Activated CD4-positive, alpha-beta memory T cell treated with anti-CD3 and anti-CD28 coated beads, Interleukin-2, amount 10 ng/mL, durations not matched to agents 7 days and 5 days (primary cell): ENCODE results near the gene ARFGAP3. TPM values are rescaled to one million over a fixed set of nuclear protein-coding genes. Genes with fewer than 3 reads are reported as not detected.

Experiments used
- CTCF ChIA-PET: fragments of 350-600 bp; sonication (Branson Sonifier 250); formaldehyde crosslinking; loops from one replicate; lab custom pipeline; 2021; ENCODE audit warnings: antibody characterized with exemption, inconsistent platforms; lab: Charles Lee
- POLR2A ChIA-PET: fragments of 350-600 bp; sonication (Branson Sonifier 250); formaldehyde crosslinking; loops from one replicate; lab custom pipeline; 2021; ENCODE audit warnings: antibody characterized with exemption; lab: Charles Lee
- DNase-seq: peaks from one replicate; pipeline ENCODE4 v3.0.0-alpha.2; 2020
- H3K27ac Mint-ChIP-seq: one replicate; pipeline ENCODE4 v1.8.0; 2021; ENCODE audit warnings: mild to moderate bottlenecking, mixed read lengths
- H3K27me3 Mint-ChIP-seq: one replicate; pipeline ENCODE4 v1.8.0; 2021; ENCODE audit warnings: mixed read lengths
- H3K36me3 Mint-ChIP-seq: one replicate; pipeline ENCODE4 v1.8.0; 2021; ENCODE audit warnings: low read depth, mixed read lengths
- H3K4me1 Mint-ChIP-seq: one replicate; pipeline ENCODE4 v1.8.0; 2021; ENCODE audit warnings: mixed read lengths
- H3K4me3 Mint-ChIP-seq: one replicate; pipeline ENCODE4 v1.8.0; 2021; ENCODE audit warnings: mild to moderate bottlenecking, mixed read lengths
- H3K9me3 Mint-ChIP-seq: one replicate; pipeline ENCODE4 v1.8.0; 2021; ENCODE audit warnings: mixed read lengths
- total RNA-seq, 2 experiments: library from RNA; stranded (reverse); gene quantifications; one replicate each; pipeline ENCODE4 v1.2.3, GENCODE V29; 2021

The ARFGAP3 gene
- total RNA-seq, 2 experiments from 2014 or later = 41.1 to 42.1 TPM

DNA sequence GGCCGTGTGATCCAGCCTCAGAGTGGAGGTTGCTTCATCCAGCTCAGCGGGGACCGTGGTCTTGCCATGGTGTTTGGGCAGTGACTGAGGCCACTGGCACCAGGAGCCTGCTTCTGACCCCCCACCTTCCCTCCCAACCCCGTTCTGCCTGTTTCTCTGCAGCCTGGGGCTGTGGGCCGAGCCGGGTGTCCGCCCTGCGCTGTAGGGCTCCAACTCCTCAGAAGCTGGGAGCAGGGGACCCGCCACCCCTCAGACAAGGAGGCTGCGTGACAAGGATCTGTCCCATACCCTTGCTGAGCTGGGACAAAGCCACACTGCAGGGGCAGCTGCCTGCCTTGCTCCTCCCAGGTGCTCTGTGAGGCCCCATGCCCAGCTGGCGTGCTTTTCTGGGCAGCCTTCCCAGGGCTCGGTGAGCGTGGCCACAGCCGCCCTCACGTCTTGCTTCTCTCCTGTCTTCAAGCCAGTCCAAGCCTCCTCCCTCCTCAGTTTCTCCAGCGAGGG, 11.7 kb upstream of the ARFGAP3 start:
- no peaks in the 10 kb centered on the region for H3K9me3 Mint-ChIP-seq
- peaks cover 3% of the 10 kb centered on the region for H3K4me1 Mint-ChIP-seq
- DNase-seq = no peak
- POLR2A ChIA-PET = interaction anchor here (1.1 to 1.3 kb wide), 2 partner anchors 30 to 254 kb away, joined by 3 read pairs; partner anchors contain the start of gene POLDIP3
- CTCF ChIA-PET = interaction anchor here (0.9 to 2.5 kb wide), 4 partner anchors 12 to 116 kb away, joined by 3 to 27 read pairs (median 8); partner anchors contain the start of gene ARFGAP3
- H3K27me3 Mint-ChIP-seq = no peaks in the 10 kb centered on the region
- peaks cover 13% of the 10 kb centered on the region for H3K36me3 Mint-ChIP-seq
- no peak overlapping the region for H3K4me3 Mint-ChIP-seq
- H3K27ac Mint-ChIP-seq = no peak overlapping the region

DNA sequence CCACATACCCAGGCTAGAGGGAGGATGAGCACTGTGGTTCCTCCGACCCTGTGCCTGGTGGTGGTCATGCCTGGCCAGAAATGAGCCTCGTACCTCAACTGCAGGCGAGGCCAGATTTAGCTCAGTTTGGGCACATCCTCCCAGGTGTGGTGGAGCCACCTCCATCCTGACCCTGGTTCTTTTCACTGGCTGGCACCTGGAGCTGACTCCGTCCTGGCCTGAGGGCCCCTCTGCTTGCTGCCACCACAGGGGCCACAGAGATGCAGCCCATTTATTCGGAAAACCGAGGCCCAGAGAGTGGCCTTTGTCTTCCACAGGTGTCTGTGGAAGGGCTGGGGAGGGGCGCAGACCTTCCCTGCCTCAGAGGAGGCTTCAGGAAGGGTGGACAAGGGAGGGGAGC, 9.0 kb upstream of the ARFGAP3 start:
- H3K9me3 Mint-ChIP-seq = peaks cover 5% of the 10 kb centered on the region
- H3K27me3 Mint-ChIP-seq = no peaks in the 10 kb centered on the region
- H3K27ac Mint-ChIP-seq = no peak overlapping the region
- DNase-seq = no peak
- peaks cover 14% of the 10 kb centered on the region for H3K36me3 Mint-ChIP-seq
- CTCF ChIA-PET = interaction anchor here (0.8 kb wide), 1 partner anchor 85 kb away, joined by 3 read pairs; no protein-coding TSS in a partner anchor
- H3K4me1 Mint-ChIP-seq = peaks cover 14% of the 10 kb centered on the region
- no peak overlapping the region for H3K4me3 Mint-ChIP-seq
- POLR2A ChIA-PET = no interaction called here

DNA sequence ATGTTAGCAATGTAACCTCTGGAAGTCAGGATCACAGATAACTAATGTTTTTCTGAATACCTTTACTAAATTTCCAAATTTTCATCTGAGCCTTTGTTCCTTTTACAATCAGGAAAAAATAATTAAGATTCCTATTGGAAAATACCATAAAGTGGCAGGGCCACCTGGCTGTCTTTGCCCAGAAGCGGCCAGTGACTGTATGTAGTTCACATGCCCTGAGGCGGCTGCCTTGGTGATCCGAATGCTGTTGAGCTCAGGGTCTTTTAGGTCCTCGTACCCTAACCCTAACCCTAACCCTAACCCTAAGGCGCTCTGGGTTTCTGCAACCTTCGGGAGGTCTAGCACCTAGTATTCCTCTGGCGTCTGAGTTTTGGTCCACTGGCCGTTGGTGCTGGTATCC, 8.5 kb upstream of the ARFGAP3 start:
- peaks cover 14% of the 10 kb centered on the region for H3K36me3 Mint-ChIP-seq
- H3K27me3 Mint-ChIP-seq = no peaks in the 10 kb centered on the region
- H3K4me3 Mint-ChIP-seq = no peak overlapping the region
- CTCF ChIA-PET = no interaction called here
- peaks cover 14% of the 10 kb centered on the region for H3K4me1 Mint-ChIP-seq
- peaks cover 5% of the 10 kb centered on the region for H3K9me3 Mint-ChIP-seq
- no peak overlapping the region for H3K27ac Mint-ChIP-seq
- DNase-seq = no peak
- POLR2A ChIA-PET = no interaction called here

DNA sequence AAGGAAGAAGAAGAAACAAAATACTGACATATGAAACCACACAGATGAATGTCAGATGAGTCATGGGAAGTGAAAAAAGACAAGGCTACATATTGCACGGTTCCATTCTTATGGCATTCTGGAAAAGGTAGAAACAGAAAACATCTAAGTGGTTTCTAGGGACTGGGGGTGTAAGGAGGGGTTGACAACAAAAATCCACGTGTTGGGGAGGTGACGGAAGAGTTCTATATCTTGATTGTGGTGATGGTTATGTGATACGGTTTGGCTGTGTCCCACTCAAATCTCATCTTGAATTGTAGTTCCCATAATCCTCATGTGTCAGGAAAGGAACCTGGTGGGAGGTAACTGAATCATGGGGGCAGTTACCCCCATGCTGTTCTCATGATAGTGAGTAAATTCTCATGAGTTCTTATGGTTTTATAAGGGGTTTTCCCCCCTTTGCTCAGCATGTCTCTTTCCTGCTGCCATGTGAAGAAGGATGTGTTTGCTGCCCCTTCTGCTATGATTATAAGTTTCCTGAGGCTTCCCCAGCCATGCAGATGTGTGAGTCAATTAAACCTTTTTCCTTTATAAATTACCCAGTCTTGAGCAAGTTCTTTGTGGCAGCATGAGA, 6.4 kb upstream of the ARFGAP3 start:
- POLR2A ChIA-PET = no interaction called here
- Mint-ChIP-seq H3K27me3 (no peaks in the 10 kb centered on the region), H3K4me1 (peaks cover 14% of the 10 kb centered on the region), H3K9me3 (peaks cover 5% of the 10 kb centered on the region), H3K4me3 (no peak overlapping the region), H3K36me3 (peaks cover 14% of the 10 kb centered on the region), H3K27ac (no peak overlapping the region)
- CTCF ChIA-PET = interaction anchor here (0.7 kb wide), 2 partner anchors 71 to 208 kb away, joined by 3 to 4 read pairs; no protein-coding TSS in a partner anchor
- no peak for DNase-seq

DNA sequence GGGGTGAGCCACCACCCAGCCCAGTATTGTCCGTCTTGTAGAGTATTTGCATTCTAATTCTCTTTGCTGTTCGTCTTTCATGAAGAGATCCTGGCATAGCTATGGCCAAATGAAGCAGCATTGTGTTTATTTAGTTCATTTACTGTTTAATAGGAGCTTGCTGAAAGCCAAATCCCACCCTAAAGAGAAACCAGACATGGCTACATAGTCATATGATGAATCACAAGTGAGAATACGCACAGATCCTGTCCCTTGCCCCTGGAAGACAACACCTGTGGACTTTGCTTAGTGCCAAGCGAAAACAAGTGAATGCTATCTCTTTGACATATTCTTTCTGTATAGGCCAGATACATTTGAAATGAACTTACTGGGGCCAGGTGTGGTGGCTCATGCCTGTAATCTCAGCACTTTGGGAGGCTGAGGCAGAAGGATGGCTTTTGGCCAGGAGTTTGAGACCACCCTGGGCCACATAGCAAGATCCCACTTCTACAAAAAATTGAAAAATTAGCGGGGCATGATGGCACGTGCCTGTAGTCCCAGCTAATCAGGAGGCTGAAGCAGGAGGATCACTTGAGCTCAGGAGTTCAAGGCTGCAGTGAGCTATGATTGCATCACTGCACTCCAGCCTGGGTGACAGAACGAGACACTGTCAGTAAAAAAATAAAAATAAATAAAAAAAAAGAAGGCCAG, 5.1 kb upstream of the ARFGAP3 start:
- Mint-ChIP-seq H3K27ac (no peak overlapping the region), H3K27me3 (no peaks in the 10 kb centered on the region), H3K36me3 (peaks cover 14% of the 10 kb centered on the region), H3K4me3 (no peak overlapping the region), H3K4me1 (peaks cover 12% of the 10 kb centered on the region), H3K9me3 (peaks cover 5% of the 10 kb centered on the region)
- DNase-seq = no peak
- ChIA-PET CTCF (interaction anchor here (0.7 kb wide), 1 partner anchor 175 kb away, joined by 3 read pairs; no protein-coding TSS in a partner anchor), POLR2A (interaction anchor here (0.9 kb wide), 1 partner anchor 20 kb away, joined by 3 read pairs; no protein-coding TSS in a partner anchor)

DNA sequence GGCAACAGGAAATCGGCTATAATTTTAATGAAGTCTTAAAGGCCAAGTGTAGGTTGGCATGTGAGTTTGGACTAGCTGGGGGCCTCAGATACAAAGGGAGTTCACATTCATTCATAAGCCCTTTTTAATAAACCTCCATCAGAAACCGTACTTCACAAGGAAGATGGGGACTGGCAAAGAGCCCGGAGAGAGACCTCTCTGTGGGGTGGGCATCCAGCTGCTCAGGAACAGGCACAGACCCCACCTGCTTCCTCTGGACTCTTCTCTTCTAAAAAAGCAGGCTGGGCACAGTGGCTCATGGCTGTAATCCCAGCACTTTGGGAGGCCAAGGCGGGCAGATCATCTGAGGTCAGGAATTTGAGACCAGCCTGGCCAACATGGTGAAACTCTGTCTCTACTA, 3.9 kb upstream of the ARFGAP3 start:
- POLR2A ChIA-PET = no interaction called here
- CTCF ChIA-PET = no interaction called here
- H3K4me3 Mint-ChIP-seq = no peak overlapping the region

DNA sequence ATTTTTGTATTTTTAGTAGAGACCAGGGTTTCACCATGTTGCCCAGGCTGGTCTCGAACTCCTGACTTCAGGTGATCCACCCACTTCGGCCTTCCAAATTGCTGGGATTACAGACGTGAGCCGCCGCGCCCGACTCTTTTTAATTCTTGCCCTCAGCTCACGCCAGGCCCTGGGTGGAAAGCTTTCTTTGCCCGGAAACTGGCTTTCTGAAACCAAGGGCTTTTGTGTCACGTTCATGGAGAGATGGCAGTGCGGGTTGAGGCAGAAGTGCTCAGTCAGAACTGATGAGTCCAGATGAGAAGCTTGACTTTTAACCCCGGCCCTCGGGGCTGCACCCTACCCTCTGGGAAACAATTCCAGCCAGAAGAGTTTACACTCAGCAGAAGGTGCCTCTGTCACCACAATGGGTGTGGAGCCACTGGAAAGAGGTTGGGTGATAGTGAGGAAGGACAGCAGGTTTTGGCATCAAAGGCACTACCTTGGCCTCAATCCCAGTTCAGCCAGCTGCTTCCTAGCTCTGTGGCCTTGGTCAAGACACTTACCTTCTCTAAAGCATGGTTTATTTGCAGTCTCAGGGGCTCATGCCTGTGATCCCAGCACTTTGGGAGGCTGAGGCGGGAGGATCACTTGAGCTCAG, 890 bp upstream of the ARFGAP3 start:
- ChIA-PET POLR2A (interaction anchor here (0.6 to 3.3 kb wide), 7 partner anchors 9 to 243 kb away, joined by 3 to 29 read pairs (median 4); partner anchors contain the start of genes PACSIN2 and POLDIP3), CTCF (interaction anchor here (1.4 to 5.1 kb wide), 2 partner anchors 10 to 176 kb away, joined by 3 to 27 read pairs; no protein-coding TSS in a partner anchor)
- H3K4me1 Mint-ChIP-seq = peaks cover 11% of the 10 kb centered on the region
- peaks cover 4% of the 10 kb centered on the region for H3K36me3 Mint-ChIP-seq
- DNase-seq = no peak
- no peak overlapping the region for H3K27ac Mint-ChIP-seq
- H3K4me3 Mint-ChIP-seq = no peak overlapping the region
- peaks cover 2% of the 10 kb centered on the region for H3K9me3 Mint-ChIP-seq
- H3K27me3 Mint-ChIP-seq = no peaks in the 10 kb centered on the region

More for the DNA sequence above, 3.9 kb upstream of the ARFGAP3 start:
- Mint-ChIP-seq H3K4me1 (peaks cover 15% of the 10 kb centered on the region), H3K27me3 (no peaks in the 10 kb centered on the region), H3K9me3 (peaks cover 5% of the 10 kb centered on the region), H3K36me3 (peaks cover 14% of the 10 kb centered on the region), H3K27ac (no peak overlapping the region)
- no peak for DNase-seq

DNA sequence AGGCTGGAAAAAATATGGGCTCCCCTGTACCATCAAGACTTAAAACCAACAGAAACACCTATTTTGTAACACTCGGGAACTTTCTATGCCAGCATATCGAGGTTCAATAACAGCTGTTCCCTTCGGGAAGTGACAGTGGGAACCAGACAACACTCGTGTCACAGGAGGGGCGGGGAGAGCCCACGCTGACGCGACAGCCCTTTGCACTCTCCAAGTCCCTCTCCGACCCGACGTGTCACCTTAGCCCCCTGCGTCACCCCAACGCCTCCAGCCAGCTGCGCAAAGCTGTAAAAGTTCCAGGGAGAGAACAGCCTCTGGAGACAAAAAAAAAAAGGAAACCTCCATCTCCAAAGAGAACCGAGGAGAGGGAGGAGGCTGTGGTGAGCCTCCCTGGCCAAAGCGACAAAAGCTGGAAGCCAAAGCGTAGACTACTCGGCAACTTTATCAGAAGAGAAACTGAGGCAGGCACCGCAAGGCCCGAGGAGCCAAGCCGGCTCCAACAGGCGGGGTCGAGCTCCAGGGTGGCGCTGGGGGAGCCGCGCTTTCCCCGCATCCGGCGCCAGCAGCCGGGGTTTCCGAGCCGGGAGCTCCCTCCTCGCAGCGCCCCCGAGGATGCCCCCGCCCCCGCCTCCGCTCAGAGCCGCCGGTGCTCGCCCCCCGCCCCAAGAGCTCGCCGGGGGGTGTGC, 751 bp downstream of the ARFGAP3 start:
- peaks cover 4% of the 10 kb centered on the region for H3K36me3 Mint-ChIP-seq

DNA sequence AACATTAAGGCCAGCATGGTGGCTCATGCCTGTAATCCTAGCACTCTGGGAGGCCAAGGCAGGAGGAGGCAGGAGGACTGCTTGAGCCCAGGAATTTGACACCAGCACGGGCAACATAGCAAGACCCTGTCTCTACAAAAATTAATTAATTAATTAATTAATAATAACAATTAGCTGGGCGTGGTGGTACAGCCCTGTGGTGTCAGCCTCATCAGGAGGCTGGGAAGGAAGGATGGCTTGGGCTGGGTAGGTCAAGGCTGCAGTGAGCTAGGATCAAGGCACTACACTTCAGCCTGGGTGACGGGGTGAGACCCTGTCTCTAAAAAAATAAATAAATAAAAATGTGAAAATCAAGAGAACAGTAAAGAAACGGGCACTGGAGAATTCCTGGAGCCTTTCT, 1.4 kb downstream of the ARFGAP3 start:
- peaks cover 7% of the 10 kb centered on the region for H3K4me1 Mint-ChIP-seq
- H3K36me3 Mint-ChIP-seq = peaks cover 4% of the 10 kb centered on the region
- POLR2A ChIA-PET = interaction anchor here (1.0 to 3.3 kb wide), 9 partner anchors 9 to 332 kb away, joined by 3 to 29 read pairs (median 5); partner anchors contain the start of genes CYB5R3, PACSIN2, POLDIP3 and TTLL12
- CTCF ChIA-PET = interaction anchor here (1.3 to 5.1 kb wide), 2 partner anchors 12 to 107 kb away, joined by 5 to 27 read pairs; no protein-coding TSS in a partner anchor
- peak overlapping the region; percentile 81 for H3K4me3 Mint-ChIP-seq
- H3K9me3 Mint-ChIP-seq = no peaks in the 10 kb centered on the region
- H3K27ac Mint-ChIP-seq = peak overlapping the region; percentile 86
- no peaks in the 10 kb centered on the region for H3K27me3 Mint-ChIP-seq
- no peak for DNase-seq

More for the DNA sequence above, 751 bp downstream of the ARFGAP3 start:
- ChIA-PET CTCF (interaction anchor here (0.8 to 5.1 kb wide), 4 partner anchors 12 to 236 kb away, joined by 3 to 27 read pairs (median 4); no protein-coding TSS in a partner anchor), POLR2A (interaction anchor here (0.6 to 3.3 kb wide), 16 partner anchors 9 to 331 kb away, joined by 3 to 29 read pairs (median 3); partner anchors contain the start of genes CYB5R3, PACSIN2, POLDIP3 and TTLL12)
- DNase-seq = peak; percentile 70
- H3K4me3 Mint-ChIP-seq = peak overlapping the region; percentile 81
- no peaks in the 10 kb centered on the region for H3K9me3 Mint-ChIP-seq
- H3K27ac Mint-ChIP-seq = peak overlapping the region; percentile 86
- H3K4me1 Mint-ChIP-seq = peaks cover 7% of the 10 kb centered on the region
- no peaks in the 10 kb centered on the region for H3K27me3 Mint-ChIP-seq

DNA sequence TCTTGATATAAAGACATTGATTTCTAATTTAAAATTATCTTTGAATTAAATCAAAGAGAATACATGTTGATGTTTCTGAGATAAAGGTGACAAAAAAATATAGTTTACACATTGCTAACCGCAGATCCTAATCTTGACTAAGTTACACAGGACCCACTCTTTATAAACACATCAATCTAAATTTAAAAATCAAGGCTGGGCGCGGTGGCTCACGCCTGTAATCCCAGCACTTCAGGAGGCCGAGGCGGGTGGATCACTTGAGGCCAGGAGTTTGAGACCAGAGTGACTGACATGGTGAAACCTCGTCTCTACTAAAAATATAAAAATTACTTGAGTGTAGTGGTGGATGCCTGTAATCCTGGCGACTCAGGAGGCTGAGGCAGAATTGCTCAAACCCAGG, 1.9 kb downstream of the ARFGAP3 start:
- H3K9me3 Mint-ChIP-seq = no peaks in the 10 kb centered on the region
- peaks cover 7% of the 10 kb centered on the region for H3K4me1 Mint-ChIP-seq
- peaks cover 4% of the 10 kb centered on the region for H3K36me3 Mint-ChIP-seq
- ChIA-PET POLR2A (no interaction called here), CTCF (interaction anchor here (5.1 kb wide), 1 partner anchor 13 kb away, joined by 27 read pairs; no protein-coding TSS in a partner anchor)
- no peaks in the 10 kb centered on the region for H3K27me3 Mint-ChIP-seq
- no peak for DNase-seq
- H3K4me3 Mint-ChIP-seq = peak overlapping the region; percentile 22
- no peak overlapping the region for H3K27ac Mint-ChIP-seq

DNA sequence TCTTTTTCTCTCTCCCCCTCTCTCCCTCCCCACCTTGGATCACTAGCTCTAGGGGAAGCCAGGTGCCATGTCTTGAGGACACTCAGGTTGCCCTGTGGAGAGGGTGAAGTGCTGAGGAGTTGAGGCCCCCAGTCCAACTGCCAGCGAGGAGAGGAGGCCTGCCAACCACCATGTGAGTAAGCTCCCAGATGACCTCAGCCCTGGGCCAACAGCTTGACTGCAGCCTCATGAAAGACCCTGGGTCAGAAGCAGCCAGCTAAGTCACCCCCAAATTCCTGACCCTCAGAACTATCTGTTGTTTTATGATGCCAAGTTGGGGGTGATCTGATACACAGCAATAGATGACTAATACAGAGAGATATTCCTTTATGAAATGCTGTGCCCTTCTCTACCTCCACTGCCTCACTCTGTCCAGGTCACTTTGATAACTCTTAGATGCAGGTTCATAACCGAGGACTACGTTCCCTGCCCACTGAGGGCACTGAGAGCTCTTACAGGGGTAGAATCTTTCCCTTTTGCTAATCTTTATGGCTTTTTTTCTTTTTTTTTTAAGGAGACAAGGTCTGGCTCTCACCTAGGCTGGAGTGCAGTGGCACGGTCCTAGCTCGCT, 8.0 kb downstream of the ARFGAP3 start:
- Mint-ChIP-seq H3K27me3 (no peaks in the 10 kb centered on the region), H3K36me3 (peaks cover 23% of the 10 kb centered on the region), H3K4me1 (peaks cover 4% of the 10 kb centered on the region), H3K4me3 (no peak overlapping the region), H3K9me3 (no peaks in the 10 kb centered on the region), H3K27ac (no peak overlapping the region)
- ChIA-PET CTCF (no interaction called here), POLR2A (interaction anchor here (1.0 kb wide), 1 partner anchor 18 kb away, joined by 3 read pairs; no protein-coding TSS in a partner anchor)
- DNase-seq = no peak
